GM19372 (cell line): ENCODE measurements around the gene MYO10.
A peak's percentile ranks its signal among the peaks of the same experiment; 100 is the strongest.

Experiments
- ATAC-seq: cut with Tn5 transposase; IDR thresholded peaks from one replicate; pipeline ENCODE4 v1.9.1; 2021; ENCODE audit warnings: mild to moderate bottlenecking, low read depth, moderate library complexity; ENCODE audit not compliant: unreplicated experiment

Gene MYO10

GRCh38 chr5:16944816-16945562, 8.9 kb upstream of the MYO10 start:
- ATAC-seq = no peak

GRCh38 chr5:16943846-16944678, 8.0 kb upstream of the MYO10 start:
- no peak for ATAC-seq

GRCh38 chr5:16937503-16938161, 1.5 kb upstream of the MYO10 start:
- ATAC-seq = no peak

GRCh38 chr5:16936989-16937438, 926 bp upstream of the MYO10 start:
- ATAC-seq = no peak

- ATAC-seq = no peak
Measured at GRCh38 chr5:16935231-16936149, 598 bp downstream of the MYO10 start.

- no peak for ATAC-seq
Measured at GRCh38 chr5:16934677-16935153, 1.4 kb downstream of the MYO10 start.

- ATAC-seq = peak; percentile 59
Measured at GRCh38 chr5:16934123-16934522, 2.0 kb downstream of the MYO10 start.

GRCh38 chr5:16933337-16933736, 2.8 kb downstream of the MYO10 start:
- no peak for ATAC-seq

GRCh38 chr5:16932401-16932800, 3.7 kb downstream of the MYO10 start:
- ATAC-seq = no peak

- no peak for ATAC-seq
Measured at GRCh38 chr5:16931334-16932110, 4.6 kb downstream of the MYO10 start.

GRCh38 chr5:16930496-16930895, 5.6 kb downstream of the MYO10 start:
- no peak for ATAC-seq

GRCh38 chr5:16929831-16930230, 6.3 kb downstream of the MYO10 start:
- ATAC-seq = no peak

- ATAC-seq = no peak
Measured at GRCh38 chr5:16929347-16929746, 6.7 kb downstream of the MYO10 start.

GRCh38 chr5:16927613-16928012, 8.5 kb downstream of the MYO10 start:
- no peak for ATAC-seq

GRCh38 chr5:16926417-16926816, 9.7 kb downstream of the MYO10 start:
- no peak for ATAC-seq

- ATAC-seq = no peak
Measured at GRCh38 chr5:16924206-16924605, 11.9 kb downstream of the MYO10 start.

GRCh38 chr5:16922430-16922829, 13.7 kb downstream of the MYO10 start:
- ATAC-seq = no peak

GRCh38 chr5:16921211-16921610, 14.9 kb downstream of the MYO10 start:
- no peak for ATAC-seq

- no peak for ATAC-seq
Measured at GRCh38 chr5:16920109-16920816, 15.8 kb downstream of the MYO10 start.
